A673 (cell line): Measurements from ENCODE around the gene IFFO2. TPM values are rescaled to one million over a fixed set of nuclear protein-coding genes. Genes with fewer than 3 reads are reported as not detected.

ENCODE experiments used
- BruUV-seq: library from RNA; stranded (reverse); fragments of 400-500 nt; replicated peaks from 2 replicates; lab custom pipeline; 2021; lab: Mats Ljungman, UMichigan
- CTCF ChIA-PET: fragments of 300-600 bp; sonication (Branson Sonifier 250); formaldehyde crosslinking; loops from one replicate; lab custom pipeline; 2022; ENCODE audit warnings: antibody characterized with exemption; lab: Charles Lee
- POLR2A ChIA-PET: fragments of 300-600 bp; sonication (Branson Sonifier 250); formaldehyde crosslinking; loops from one replicate; lab custom pipeline; 2022; ENCODE audit warnings: antibody characterized with exemption; ENCODE audit not compliant: low non-redundant PET; lab: Charles Lee
- DNase-seq: peaks from one replicate; pipeline ENCODE4 v3.0.0-alpha.2; 2015; ENCODE audit warnings: low spot score
- H3K27ac ChIP-seq: fragments of 200-600 bp; sonication (generic); 2 replicates; pipeline ENCODE4 v1.5.1; 2016; ENCODE audit warnings: mixed run types, low read depth, mild to moderate bottlenecking, mixed read lengths, antibody characterized with exemption, low read length; ENCODE audit not compliant: poor library complexity, severe bottlenecking
- H3K27me3 ChIP-seq: fragments of 200-600 bp; sonication (generic); replicated peaks from 2 replicates; pipeline ENCODE4 v1.6.1; 2017; ENCODE audit warnings: mixed run types, low read depth, mild to moderate bottlenecking, mixed read lengths, antibody characterized with exemption, low read length; ENCODE audit not compliant: insufficient read depth, poor library complexity
- H3K36me3 ChIP-seq: fragments of 200-600 bp; sonication (generic); 2 replicates; pipeline ENCODE4 v1.6.1; 2016; ENCODE audit warnings: mixed run types, mild to moderate bottlenecking, mixed read lengths, antibody characterized with exemption, low read length; ENCODE audit not compliant: insufficient read depth, poor library complexity, severe bottlenecking
- H3K4me1 ChIP-seq: fragments of 200-600 bp; sonication (generic); 2 replicates; pipeline ENCODE4 v1.6.1; 2017; ENCODE audit warnings: mixed run types, mild to moderate bottlenecking, mixed read lengths, antibody characterized with exemption, low read length; ENCODE audit not compliant: insufficient read depth, poor library complexity, severe bottlenecking
- H3K4me3 ChIP-seq: fragments of 200-600 bp; sonication (generic); 2 replicates; pipeline ENCODE4 v1.5.1; 2016; ENCODE audit warnings: low read depth, mixed run types, mild to moderate bottlenecking, mixed read lengths, low read length; ENCODE audit not compliant: poor library complexity, severe bottlenecking
- H3K9me3 ChIP-seq: fragments of 200-600 bp; sonication (generic); 2 replicates; pipeline ENCODE4 v1.6.1; 2016; ENCODE audit warnings: mixed run types, low read depth, mild to moderate bottlenecking, mixed read lengths, antibody characterized with exemption, low read length; ENCODE audit not compliant: poor library complexity, severe bottlenecking
- CTCF ChIP-seq: fragments of 300-800, 200-600 bp; sonication (generic); conservative IDR thresholded peaks from 2 replicates; pipeline ENCODE4 v1.5.1; 2017; ENCODE audit warnings: low read depth, mild to moderate bottlenecking, antibody characterized with exemption, low read length, moderate library complexity, mixed read lengths
- EZH2 ChIP-seq: fragments of 200-600 bp; sonication (generic); IDR thresholded peaks from 2 replicates; pipeline ENCODE4 v1.6.1; 2017; ENCODE audit warnings: borderline replicate concordance, low read depth, mild to moderate bottlenecking, mixed read lengths, antibody characterized with exemption, low read length; ENCODE audit not compliant: poor library complexity, severe bottlenecking
- intact Hi-C: fragments of 100-400 bp; cut with micrococcal nuclease; formaldehyde crosslinking; loops from one replicate; pipeline ENCODE4 v1.10.0; 2022; ENCODE audit not compliant: unreplicated experiment
- total RNA-seq: library from RNA; stranded (reverse); gene quantifications from 2 replicates; pipeline ENCODE4 v1.2.3, GENCODE V29; 2021

Gene IFFO2
- total RNA-seq, 1 experiment from 2014 or later: 13.3 TPM

- no peak for DNase-seq
- CTCF ChIA-PET: interaction anchor here (0.8 kb wide), 1 partner anchor 11 kb away, joined by 3 read pairs; no protein-coding TSS in a partner anchor
- TF ChIP-seq CTCF: no peak
- TF ChIP-seq EZH2: no peak
- intact Hi-C loops: no loop called here
- H3K36me3 ChIP-seq: no peaks in the 10 kb centered on the region
- BruUV-seq: no TSS peak
- peaks cover 54% of the 10 kb centered on the region for H3K4me1 ChIP-seq
- no peaks in the 10 kb centered on the region for H3K9me3 ChIP-seq
- POLR2A ChIA-PET: interaction anchor here (0.8 kb wide), 1 partner anchor 186 kb away, joined by 3 read pairs; no protein-coding TSS in a partner anchor
- H3K27me3 ChIP-seq: no peaks in the 10 kb centered on the region
- H3K4me3 ChIP-seq: no peak overlapping the region
- H3K27ac ChIP-seq: peak overlapping the region; percentile 45
These were observed 32.7 kb downstream of the IFFO2 start for GRCh38 chr1:18923756-18924211.

GRCh38 chr1:18922848-18923755, 33.4 kb downstream of the IFFO2 start:
- peak overlapping the region; percentile 51 for H3K27ac ChIP-seq
- POLR2A ChIA-PET: no interaction called here
- BruUV-seq: no TSS peak
- intact Hi-C loops: no loop called here
- no peaks in the 10 kb centered on the region for H3K9me3 ChIP-seq
- peaks cover 49% of the 10 kb centered on the region for H3K4me1 ChIP-seq
- no peak for TF ChIP-seq CTCF
- no peak for TF ChIP-seq EZH2
- H3K4me3 ChIP-seq: no peak overlapping the region
- H3K36me3 ChIP-seq: no peaks in the 10 kb centered on the region
- H3K27me3 ChIP-seq: no peaks in the 10 kb centered on the region
- no peak for DNase-seq
- CTCF ChIA-PET: interaction anchor here (0.8 kb wide), 1 partner anchor 10 kb away, joined by 3 read pairs; no protein-coding TSS in a partner anchor

- no peaks in the 10 kb centered on the region for H3K9me3 ChIP-seq
- intact Hi-C loops: no loop called here
- peaks cover 42% of the 10 kb centered on the region for H3K4me1 ChIP-seq
- no peak overlapping the region for H3K4me3 ChIP-seq
- ChIA-PET POLR2A (no interaction called here), CTCF (interaction anchor here (0.9 kb wide), 1 partner anchor 9 kb away, joined by 5 read pairs; no protein-coding TSS in a partner anchor)
- no peaks in the 10 kb centered on the region for H3K36me3 ChIP-seq
- no peaks in the 10 kb centered on the region for H3K27me3 ChIP-seq
- peak overlapping the region; percentile 51 for H3K27ac ChIP-seq
- peak; percentile 62 for DNase-seq
- TF ChIP-seq CTCF (no peak), EZH2 (no peak)
- BruUV-seq: no TSS peak
These were observed 34.2 kb downstream of the IFFO2 start for GRCh38 chr1:18922319-18922726.
